MCF 10A (cell line): ENCODE measurements around the gene SF1. TPM values are rescaled to one million over a fixed set of nuclear protein-coding genes. Genes with fewer than 3 reads are reported as not detected.

ENCODE experiments used
- BruUV-seq: library from RNA; stranded (reverse); fragments of 400-500 nt; replicated peaks from 2 replicates; lab custom pipeline; 2021; lab: Mats Ljungman, UMichigan
- CTCF ChIA-PET: fragments of 300-600 bp; sonication (Branson Sonifier 250); formaldehyde crosslinking; extraction: SDS; loops from one replicate; lab custom pipeline; 2021; ENCODE audit warnings: antibody characterized with exemption, inconsistent platforms; lab: Yijun Ruan, JAX
- POLR2A ChIA-PET: fragments of 300-600, 350-650 bp; sonication (Branson Sonifier 250); formaldehyde crosslinking; extraction: SDS; loops from one replicate; lab custom pipeline; 2020; ENCODE audit warnings: antibody characterized with exemption, inconsistent platforms; lab: Yijun Ruan, JAX
- DNase-seq: peaks from one replicate; pipeline ENCODE4 v3.0.0-alpha.2; 2018; ENCODE audit not compliant: unreplicated experiment
- H3K27ac Mint-ChIP-seq: one replicate; pipeline ENCODE4 v1.8.0; 2022; ENCODE audit warnings: mild to moderate bottlenecking, low read depth, mixed read lengths; ENCODE audit not compliant: unreplicated experiment
- H3K27me3 Mint-ChIP-seq: one replicate; pipeline ENCODE4 v1.8.0; 2022; ENCODE audit warnings: mixed read lengths; ENCODE audit not compliant: insufficient read depth, unreplicated experiment
- H3K36me3 Mint-ChIP-seq: one replicate; pipeline ENCODE4 v1.8.0; 2022; ENCODE audit warnings: mild to moderate bottlenecking, moderate library complexity, mixed read lengths; ENCODE audit not compliant: insufficient read depth, unreplicated experiment
- H3K4me1 Mint-ChIP-seq: one replicate; pipeline ENCODE4 v1.8.0; 2022; ENCODE audit warnings: mixed read lengths; ENCODE audit not compliant: insufficient read depth, unreplicated experiment
- H3K4me3 Mint-ChIP-seq: one replicate; pipeline ENCODE4 v1.8.0; 2022; ENCODE audit warnings: mild to moderate bottlenecking, moderate library complexity, mixed read lengths; ENCODE audit not compliant: unreplicated experiment
- H3K9me3 Mint-ChIP-seq: one replicate; pipeline ENCODE4 v1.8.0; 2022; ENCODE audit warnings: mixed read lengths; ENCODE audit not compliant: unreplicated experiment
- intact Hi-C: fragments of 100-400 bp; cut with micrococcal nuclease; formaldehyde crosslinking; loops from 2 replicates; pipeline ENCODE4 v1.14.1; 2022
- total RNA-seq: library from RNA; stranded (reverse); gene quantifications from 2 replicates; pipeline ENCODE4 v1.2.3, GENCODE V29; 2022
- TF ChIP-seq, protein P1 (sequence below): fragments of 200-600 bp; IDR thresholded peaks from one replicate; pipeline ENCODE4 v1.8.0; 2022; ENCODE audit warnings: antibody characterized with exemption, mild to moderate bottlenecking; ENCODE audit not compliant: unreplicated experiment

Gene SF1
- total RNA-seq, 1 experiment from 2014 or later, result 503 TPM

DNA sequence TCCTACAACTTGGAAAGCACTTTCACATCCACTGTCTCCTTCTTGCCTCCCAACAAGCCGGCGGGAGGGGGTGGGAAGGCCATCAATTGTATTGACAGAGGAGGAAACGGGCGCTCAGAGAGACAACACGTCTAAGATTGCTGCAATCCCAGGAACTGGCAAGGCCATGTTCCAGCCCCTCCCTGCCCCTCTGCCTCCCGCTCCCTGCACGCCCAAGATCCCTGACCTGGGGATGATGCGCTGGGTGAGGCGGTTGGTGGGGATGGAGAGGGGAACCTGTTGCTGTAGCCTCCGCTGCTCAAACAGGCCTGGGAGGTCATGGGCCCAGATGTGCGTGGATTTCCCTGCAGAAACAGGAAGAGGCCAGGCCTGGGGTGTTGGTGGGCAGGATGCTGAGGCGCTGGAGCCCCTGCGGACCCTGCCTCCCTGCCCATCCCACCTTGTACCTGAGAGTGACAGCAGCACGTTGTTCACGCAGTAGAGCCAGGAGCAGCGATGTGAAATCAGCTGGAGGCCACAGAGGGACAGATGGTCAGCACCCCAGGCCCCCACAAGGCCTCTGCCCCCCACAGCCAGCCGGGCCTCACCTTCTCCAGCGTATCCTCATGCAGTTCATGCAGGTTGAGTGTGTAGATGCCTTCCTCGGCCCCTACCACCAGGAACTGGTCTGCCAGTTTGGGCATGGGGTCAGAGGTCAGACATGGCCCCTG, 17.9 kb upstream of the SF1 start:
- H3K4me1 Mint-ChIP-seq, result no peaks in the 10 kb centered on the region
- intact Hi-C loops, result no loop called here
- H3K27ac Mint-ChIP-seq, result no peak overlapping the region
- no peak overlapping the region for H3K4me3 Mint-ChIP-seq
- H3K9me3 Mint-ChIP-seq, result no peaks in the 10 kb centered on the region
- TF ChIP-seq, protein P1, sequence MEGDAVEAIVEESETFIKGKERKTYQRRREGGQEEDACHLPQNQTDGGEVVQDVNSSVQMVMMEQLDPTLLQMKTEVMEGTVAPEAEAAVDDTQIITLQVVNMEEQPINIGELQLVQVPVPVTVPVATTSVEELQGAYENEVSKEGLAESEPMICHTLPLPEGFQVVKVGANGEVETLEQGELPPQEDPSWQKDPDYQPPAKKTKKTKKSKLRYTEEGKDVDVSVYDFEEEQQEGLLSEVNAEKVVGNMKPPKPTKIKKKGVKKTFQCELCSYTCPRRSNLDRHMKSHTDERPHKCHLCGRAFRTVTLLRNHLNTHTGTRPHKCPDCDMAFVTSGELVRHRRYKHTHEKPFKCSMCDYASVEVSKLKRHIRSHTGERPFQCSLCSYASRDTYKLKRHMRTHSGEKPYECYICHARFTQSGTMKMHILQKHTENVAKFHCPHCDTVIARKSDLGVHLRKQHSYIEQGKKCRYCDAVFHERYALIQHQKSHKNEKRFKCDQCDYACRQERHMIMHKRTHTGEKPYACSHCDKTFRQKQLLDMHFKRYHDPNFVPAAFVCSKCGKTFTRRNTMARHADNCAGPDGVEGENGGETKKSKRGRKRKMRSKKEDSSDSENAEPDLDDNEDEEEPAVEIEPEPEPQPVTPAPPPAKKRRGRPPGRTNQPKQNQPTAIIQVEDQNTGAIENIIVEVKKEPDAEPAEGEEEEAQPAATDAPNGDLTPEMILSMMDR, result no peak
- H3K36me3 Mint-ChIP-seq, result no peaks in the 10 kb centered on the region
- ChIA-PET CTCF (interaction anchor here (0.5 kb wide), 1 partner anchor 12 kb away, joined by 3 read pairs; no protein-coding TSS in a partner anchor), POLR2A (no interaction called here)
- no TSS peak for BruUV-seq
- no peak for DNase-seq
- H3K27me3 Mint-ChIP-seq, result no peaks in the 10 kb centered on the region

DNA sequence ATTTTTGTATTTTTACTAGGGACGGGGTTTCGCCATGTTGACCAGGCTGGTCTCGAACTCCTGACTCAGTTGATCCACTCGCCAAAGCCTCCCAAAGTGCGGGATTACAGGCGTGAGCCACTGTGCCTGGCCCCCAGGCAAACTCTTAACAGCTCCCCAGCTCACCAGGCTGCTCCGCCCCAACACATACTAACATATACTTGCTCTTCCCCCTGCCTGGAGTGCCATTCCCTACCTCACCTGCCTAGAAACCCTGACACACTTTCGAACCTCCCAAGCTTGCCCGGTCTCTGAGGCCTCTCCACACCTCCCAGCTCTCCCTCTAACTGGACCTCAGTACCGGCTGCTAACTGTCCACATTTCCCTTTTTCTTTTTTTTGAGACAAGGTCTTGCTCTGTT, 16.2 kb upstream of the SF1 start:
- no peaks in the 10 kb centered on the region for H3K4me1 Mint-ChIP-seq
- H3K36me3 Mint-ChIP-seq, result no peaks in the 10 kb centered on the region
- H3K4me3 Mint-ChIP-seq, result no peak overlapping the region
- DNase-seq, result no peak
- intact Hi-C loops, result no loop called here
- BruUV-seq, result no TSS peak
- CTCF ChIA-PET, result interaction anchor here (0.6 to 1.1 kb wide), 3 partner anchors 9 to 478 kb away, joined by 3 read pairs; partner anchors contain the start of gene CDC42BPG
- peak overlapping the region; percentile 43 for H3K27ac Mint-ChIP-seq
- POLR2A ChIA-PET, result interaction anchor here (0.9 kb wide), 1 partner anchor 9 kb away, joined by 3 read pairs; the partner anchor contains the start of gene MAP4K2
- H3K9me3 Mint-ChIP-seq, result no peaks in the 10 kb centered on the region
- TF ChIP-seq, protein P1, result no peak
- no peaks in the 10 kb centered on the region for H3K27me3 Mint-ChIP-seq

DNA sequence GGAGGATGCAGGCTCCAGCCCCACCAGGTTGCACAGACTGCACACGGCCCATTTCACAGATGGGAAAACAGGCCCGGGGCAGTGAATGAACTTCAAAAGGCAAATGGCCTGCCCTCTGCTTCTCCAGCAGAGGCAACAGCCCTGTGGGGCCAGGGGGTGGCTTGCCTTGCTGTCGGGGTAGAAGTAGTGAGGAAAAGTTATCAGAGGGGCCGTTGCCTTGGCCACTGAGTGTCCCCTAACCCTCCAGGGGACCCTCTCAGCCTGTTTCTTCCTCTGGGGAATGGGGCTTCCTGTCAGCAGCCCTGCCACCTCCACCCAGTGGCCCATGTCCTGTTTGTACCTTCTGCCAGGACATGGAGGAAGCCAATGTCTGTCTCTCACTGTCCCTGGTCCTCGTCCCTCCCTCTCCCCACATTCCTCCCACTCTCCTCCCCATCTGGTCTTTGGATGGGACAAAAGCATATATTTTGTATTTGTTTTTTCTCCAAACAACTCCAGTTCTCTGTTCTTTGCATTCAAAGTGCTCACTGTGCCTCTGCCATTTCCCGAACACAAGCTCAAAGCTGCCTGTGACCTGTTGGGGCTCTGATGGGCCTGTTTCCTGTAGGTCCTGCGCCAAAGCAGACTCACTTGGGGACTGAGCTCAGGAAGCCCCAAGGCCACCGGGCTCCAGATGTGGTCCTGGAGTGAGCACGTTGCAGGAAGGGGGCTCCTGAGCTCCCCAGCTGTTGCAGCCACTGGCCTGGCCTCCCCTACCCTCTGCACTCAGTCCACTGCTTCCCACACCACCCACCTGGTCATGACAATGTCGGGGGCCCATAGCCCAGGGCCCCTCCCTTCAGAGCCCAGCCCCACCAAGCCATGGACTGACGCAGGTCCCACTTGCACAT, 15.2 kb upstream of the SF1 start:
- no peak for DNase-seq
- no peaks in the 10 kb centered on the region for H3K27me3 Mint-ChIP-seq
- no peaks in the 10 kb centered on the region for H3K36me3 Mint-ChIP-seq
- TF ChIP-seq, protein P1, result no peak
- CTCF ChIA-PET, result interaction anchor here (0.6 kb wide), 1 partner anchor 14 kb away, joined by 4 read pairs; no protein-coding TSS in a partner anchor
- intact Hi-C loops, result no loop called here
- no TSS peak for BruUV-seq
- no peak overlapping the region for H3K4me3 Mint-ChIP-seq
- POLR2A ChIA-PET, result interaction anchor here (0.9 kb wide), 1 partner anchor 10 kb away, joined by 3 read pairs; the partner anchor contains the start of gene MAP4K2
- H3K4me1 Mint-ChIP-seq, result no peaks in the 10 kb centered on the region
- H3K9me3 Mint-ChIP-seq, result no peaks in the 10 kb centered on the region
- peak overlapping the region; percentile 43 for H3K27ac Mint-ChIP-seq

DNA sequence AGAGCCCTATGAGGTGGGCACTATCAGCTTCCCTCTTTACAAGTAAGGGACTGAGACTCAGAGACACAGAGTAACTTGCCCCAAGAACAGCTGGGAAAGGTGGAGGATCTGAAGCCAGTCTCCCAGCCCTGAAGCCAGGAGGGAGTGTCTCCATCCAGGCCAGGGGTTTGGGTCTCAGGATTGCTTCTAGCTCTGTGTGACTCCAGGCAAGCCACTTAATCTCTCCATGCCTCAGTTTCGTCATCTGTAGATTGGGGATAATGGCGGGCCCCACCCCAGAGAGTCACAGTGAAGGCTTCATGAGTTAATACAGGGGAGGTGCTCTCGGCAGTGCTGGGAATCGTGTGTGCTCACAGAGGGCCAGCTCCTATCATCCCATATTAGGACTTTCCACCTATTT, 14.1 kb upstream of the SF1 start:
- Mint-ChIP-seq H3K4me1 (no peaks in the 10 kb centered on the region), H3K36me3 (no peaks in the 10 kb centered on the region), H3K27ac (no peak overlapping the region), H3K4me3 (no peak overlapping the region), H3K9me3 (no peaks in the 10 kb centered on the region), H3K27me3 (no peaks in the 10 kb centered on the region)
- intact Hi-C loops, result no loop called here
- BruUV-seq, result no TSS peak
- TF ChIP-seq, protein P1, result no peak
- POLR2A ChIA-PET, result interaction anchor here (1.6 kb wide), 1 partner anchor 13 kb away, joined by 6 read pairs; the partner anchor contains the start of gene SF1
- CTCF ChIA-PET, result interaction anchor here (0.7 to 1.1 kb wide), 2 partner anchors 50 to 220 kb away, joined by 3 read pairs; no protein-coding TSS in a partner anchor
- DNase-seq, result no peak
